Measurements from ENCODE around the gene MRC2. TPM values are rescaled to one million over a fixed set of nuclear protein-coding genes. Genes with fewer than 3 reads are reported as not detected.
A peak's percentile ranks its signal among the peaks of the same experiment; 100 is the strongest.

Gene MRC2
- polyA plus RNA-seq, 6 donors from 2014 or later, result not detected

- H3K9me3 Mint-ChIP-seq, result peaks cover 4 to 25% (median 10%) of the 10 kb centered on the region in 7 donors
- H3K4me3 Mint-ChIP-seq, result no peak overlapping the region
- peaks cover 3 to 13% of the 10 kb centered on the region in 2 donors for H3K36me3 Mint-ChIP-seq
- H3K27ac Mint-ChIP-seq, result no peak overlapping the region
- peaks cover 0 to 12% (median 0%) of the 10 kb centered on the region in 3 donors for H3K27me3 Mint-ChIP-seq
- DNase-seq, result no peak
- H3K4me1 Mint-ChIP-seq, result no peaks in the 10 kb centered on the region
- ATAC-seq (ENCODE audit: low read depth in 2 of 2), result no peak
Observed at GRCh38 chr17:62662855-62663254, 35.4 kb downstream of the MRC2 start.

DNA sequence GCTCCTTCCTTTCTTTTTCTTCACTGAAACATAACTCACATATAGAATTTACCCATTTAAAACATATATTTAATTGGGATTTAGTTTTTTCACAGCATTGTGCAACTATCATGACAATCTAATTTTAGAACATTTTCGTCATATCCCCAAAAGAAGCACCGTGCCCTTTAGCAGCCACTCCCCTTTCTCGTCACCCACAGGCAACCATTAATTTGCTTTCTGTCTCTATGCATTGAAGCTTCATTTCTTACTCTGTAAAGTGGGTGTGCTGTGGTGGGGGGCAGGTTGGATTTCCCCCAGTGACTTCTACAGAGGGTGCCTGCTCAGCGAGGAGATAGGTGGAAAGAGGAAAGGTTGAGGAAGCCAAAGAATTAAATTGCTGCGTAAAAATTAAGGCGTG, 35.8 kb downstream of the MRC2 start:
- ATAC-seq (ENCODE audit: low read depth in 2 of 2) (no peak), DNase-seq (no peak)
- Mint-ChIP-seq H3K27me3 (peaks cover 0 to 12% (median 0%) of the 10 kb centered on the region in 3 donors), H3K36me3 (peaks cover 3 to 13% of the 10 kb centered on the region in 2 donors), H3K4me1 (no peaks in the 10 kb centered on the region), H3K9me3 (peaks cover 4 to 25% (median 10%) of the 10 kb centered on the region in 7 donors), H3K27ac (no peak overlapping the region), H3K4me3 (peak overlapping the region in 1 of 8 donors; percentile 13)

- Mint-ChIP-seq H3K4me3 (no peak overlapping the region), H3K27ac (no peak overlapping the region), H3K9me3 (peaks cover 4 to 25% (median 10%) of the 10 kb centered on the region in 7 donors), H3K27me3 (peaks cover 0 to 12% (median 0%) of the 10 kb centered on the region in 3 donors), H3K36me3 (peaks cover 3 to 13% of the 10 kb centered on the region in 2 donors), H3K4me1 (no peaks in the 10 kb centered on the region)
- ATAC-seq (ENCODE audit: low read depth in 2 of 2) (no peak), DNase-seq (no peak)
Observed at GRCh38 chr17:62664336-62665120, 37.1 kb downstream of the MRC2 start.

- Mint-ChIP-seq H3K4me3 (no peak overlapping the region), H3K27me3 (peaks cover 0 to 12% (median 0%) of the 10 kb centered on the region in 3 donors)
Observed at GRCh38 chr17:62665599-62665998, 38.1 kb downstream of the MRC2 start.

GRCh38 chr17:62666061-62666800, 38.8 kb downstream of the MRC2 start:
- peaks cover 0 to 5% of the 10 kb centered on the region in 2 donors for H3K36me3 Mint-ChIP-seq
- no peaks in the 10 kb centered on the region for H3K4me1 Mint-ChIP-seq
- ATAC-seq (ENCODE audit: low read depth in 2 of 2), result no peak
- DNase-seq, result no peak
- H3K4me3 Mint-ChIP-seq, result no peak overlapping the region
- H3K9me3 Mint-ChIP-seq, result peaks cover 3 to 12% (median 4%) of the 10 kb centered on the region in 7 donors
- peaks cover 0 to 12% (median 0%) of the 10 kb centered on the region in 3 donors for H3K27me3 Mint-ChIP-seq
- no peak overlapping the region for H3K27ac Mint-ChIP-seq

More at GRCh38 chr17:62665599-62665998, 38.1 kb downstream of the MRC2 start:
- H3K27ac Mint-ChIP-seq, result peak overlapping the region in 1 of 6 donors; percentile 72
- ATAC-seq (ENCODE audit: low read depth in 2 of 2) (no peak), DNase-seq (no peak)
- H3K4me1 Mint-ChIP-seq, result no peaks in the 10 kb centered on the region
- peaks cover 4 to 18% (median 9%) of the 10 kb centered on the region in 7 donors for H3K9me3 Mint-ChIP-seq
- peaks cover 3 to 12% of the 10 kb centered on the region in 2 donors for H3K36me3 Mint-ChIP-seq

DNA sequence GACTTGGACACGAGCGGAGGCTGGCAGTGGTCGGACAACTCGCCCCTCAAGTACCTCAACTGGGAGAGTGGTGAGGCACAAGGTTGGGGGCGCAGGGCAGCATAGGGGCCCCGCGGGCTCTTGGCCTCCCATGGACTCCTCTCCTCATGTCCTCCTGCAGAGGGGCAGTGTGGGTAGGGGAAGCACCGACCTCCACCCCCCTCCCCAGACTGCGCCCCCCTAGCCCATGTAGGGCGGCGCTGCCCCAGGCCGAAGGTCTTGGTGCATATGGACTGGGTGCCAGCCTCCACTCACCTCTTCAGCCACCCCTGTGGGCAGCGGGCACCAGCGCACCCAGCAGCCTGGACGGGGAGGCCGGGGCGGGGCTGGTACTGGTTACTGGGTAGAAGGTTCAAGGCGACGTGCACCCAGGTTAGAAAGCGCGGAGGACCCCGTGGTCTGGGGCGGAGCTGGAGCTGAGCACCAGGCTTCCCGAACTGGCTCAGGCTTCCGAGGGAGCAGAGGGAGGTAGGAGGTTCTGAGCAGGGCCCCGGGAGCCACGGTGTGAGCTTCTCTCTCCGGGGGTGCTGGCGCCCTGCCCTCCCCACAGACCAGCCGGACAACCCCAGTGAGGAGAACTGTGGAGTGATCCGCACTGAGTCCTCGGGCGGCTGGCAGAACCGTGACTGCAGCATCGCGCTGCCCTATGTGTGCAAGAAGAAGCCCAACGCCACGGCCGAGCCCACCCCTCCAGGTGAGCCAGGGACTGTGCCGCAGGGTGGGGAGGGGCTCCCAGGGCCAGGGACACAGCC, 39.5 kb downstream of the MRC2 start:
- ATAC-seq (ENCODE audit: low read depth in 2 of 2) (no peak), DNase-seq (no peak)
- peaks cover 0 to 12% (median 0%) of the 10 kb centered on the region in 3 donors for H3K27me3 Mint-ChIP-seq
- peaks cover 0 to 8% (median 0%) of the 10 kb centered on the region in 7 donors for H3K9me3 Mint-ChIP-seq
- no peaks in the 10 kb centered on the region for H3K4me1 Mint-ChIP-seq
- no peak overlapping the region for H3K4me3 Mint-ChIP-seq
- H3K36me3 Mint-ChIP-seq, result no peaks in the 10 kb centered on the region
- no peak overlapping the region for H3K27ac Mint-ChIP-seq

GRCh38 chr17:62668091-62668804, 40.8 kb downstream of the MRC2 start:
- Mint-ChIP-seq H3K4me3 (no peak overlapping the region), H3K27me3 (peaks cover 0 to 6% (median 4%) of the 10 kb centered on the region in 3 donors), H3K27ac (peak overlapping the region in 1 of 6 donors; percentile 32), H3K4me1 (no peaks in the 10 kb centered on the region), H3K9me3 (peaks cover 0 to 4% (median 0%) of the 10 kb centered on the region in 7 donors), H3K36me3 (no peaks in the 10 kb centered on the region)
- DNase-seq (no peak), ATAC-seq (ENCODE audit: low read depth in 2 of 2) (no peak)

- H3K4me1 Mint-ChIP-seq, result no peaks in the 10 kb centered on the region
- no peak overlapping the region for H3K27ac Mint-ChIP-seq
- no peak for ATAC-seq (ENCODE audit: low read depth in 2 of 2)
- no peak overlapping the region for H3K4me3 Mint-ChIP-seq
- DNase-seq, result no peak
- peaks cover 0 to 4% (median 0%) of the 10 kb centered on the region in 3 donors for H3K27me3 Mint-ChIP-seq
- H3K36me3 Mint-ChIP-seq, result no peaks in the 10 kb centered on the region
- no peaks in the 10 kb centered on the region for H3K9me3 Mint-ChIP-seq
Observed at GRCh38 chr17:62670202-62670821, 42.8 kb downstream of the MRC2 start.

DNA sequence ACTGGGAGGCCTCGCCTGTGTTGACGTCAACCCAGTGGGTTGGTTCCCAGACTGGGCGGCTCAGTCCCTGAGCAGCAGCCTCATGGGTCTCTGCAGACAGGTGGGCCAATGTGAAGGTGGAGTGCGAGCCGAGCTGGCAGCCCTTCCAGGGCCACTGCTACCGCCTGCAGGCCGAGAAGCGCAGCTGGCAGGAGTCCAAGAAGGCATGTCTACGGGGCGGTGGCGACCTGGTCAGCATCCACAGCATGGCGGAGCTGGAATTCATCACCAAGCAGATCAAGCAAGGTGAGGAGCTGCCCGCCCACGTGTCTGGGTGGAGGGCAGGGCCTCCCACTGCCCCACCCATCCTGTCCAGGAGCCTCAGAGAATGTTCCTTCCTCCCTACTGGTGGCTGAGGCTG, 44.1 kb downstream of the MRC2 start:
- Mint-ChIP-seq H3K27ac (no peak overlapping the region), H3K4me3 (no peak overlapping the region), H3K9me3 (no peaks in the 10 kb centered on the region), H3K4me1 (no peaks in the 10 kb centered on the region), H3K36me3 (no peaks in the 10 kb centered on the region), H3K27me3 (peaks cover 0 to 4% (median 0%) of the 10 kb centered on the region in 3 donors)
- DNase-seq (no peak), ATAC-seq (ENCODE audit: low read depth in 2 of 2) (no peak)

- DNase-seq, result no peak
- H3K4me1 Mint-ChIP-seq, result no peaks in the 10 kb centered on the region
- no peaks in the 10 kb centered on the region for H3K9me3 Mint-ChIP-seq
- peak overlapping the region in 1 of 6 donors; percentile 26 for H3K27ac Mint-ChIP-seq
- peaks cover 0 to 4% (median 0%) of the 10 kb centered on the region in 3 donors for H3K27me3 Mint-ChIP-seq
- ATAC-seq (ENCODE audit: low read depth in 2 of 2), result no peak
- H3K36me3 Mint-ChIP-seq, result no peaks in the 10 kb centered on the region
- no peak overlapping the region for H3K4me3 Mint-ChIP-seq
Observed at GRCh38 chr17:62672957-62673356, 45.5 kb downstream of the MRC2 start.

GRCh38 chr17:62673614-62674362, 46.3 kb downstream of the MRC2 start:
- Mint-ChIP-seq H3K4me1 (no peaks in the 10 kb centered on the region), H3K36me3 (no peaks in the 10 kb centered on the region), H3K27me3 (peaks cover 0 to 4% (median 0%) of the 10 kb centered on the region in 3 donors), H3K27ac (no peak overlapping the region), H3K4me3 (no peak overlapping the region), H3K9me3 (no peaks in the 10 kb centered on the region)
- no peak for ATAC-seq (ENCODE audit: low read depth in 2 of 2)
- no peak for DNase-seq

- H3K4me1 Mint-ChIP-seq, result no peaks in the 10 kb centered on the region
- H3K9me3 Mint-ChIP-seq, result no peaks in the 10 kb centered on the region
- no peak overlapping the region for H3K4me3 Mint-ChIP-seq
- DNase-seq (no peak), ATAC-seq (ENCODE audit: low read depth in 2 of 2) (no peak)
- H3K36me3 Mint-ChIP-seq, result no peaks in the 10 kb centered on the region
- H3K27ac Mint-ChIP-seq, result no peak overlapping the region
- H3K27me3 Mint-ChIP-seq, result peaks cover 0 to 4% (median 0%) of the 10 kb centered on the region in 3 donors
Observed at GRCh38 chr17:62674363-62674739, 46.9 kb downstream of the MRC2 start.
